Epithelial cell of proximal tubule (primary cell): ENCODE results near the gene STARD7. TPM values are rescaled to one million over a fixed set of nuclear protein-coding genes. Genes with fewer than 3 reads are reported as not detected.

Experiments used
- DNase-seq: peaks from one replicate; pipeline ENCODE4 v3.0.0-alpha.2; 2011; ENCODE audit warnings: low read depth
- H3K4me3 ChIP-seq: 2 replicates; pipeline ENCODE4 v1.5.1; 2011; ENCODE audit warnings: low read depth, mild to moderate bottlenecking, low read length
- CTCF ChIP-seq: conservative IDR thresholded peaks from 2 replicates; pipeline ENCODE4 v1.5.1; 2012; ENCODE audit warnings: low read depth, mild to moderate bottlenecking, low read length
- total RNA-seq: library from RNA; depleted of rRNA; stranded (reverse); fragments of >200 nt; gene quantifications from 2 replicates; pipeline ENCODE4 v1.2.3, GENCODE V29; 2015

STARD7 gene
- total RNA-seq, 1 donor from 2014 or later: 99.2 TPM

- TF ChIP-seq CTCF: no peak
- DNase-seq: no peak
- no peak overlapping the region for H3K4me3 ChIP-seq
Observed at GRCh38 chr2:96146153-96146880, 62.3 kb downstream of the STARD7 start.

DNA sequence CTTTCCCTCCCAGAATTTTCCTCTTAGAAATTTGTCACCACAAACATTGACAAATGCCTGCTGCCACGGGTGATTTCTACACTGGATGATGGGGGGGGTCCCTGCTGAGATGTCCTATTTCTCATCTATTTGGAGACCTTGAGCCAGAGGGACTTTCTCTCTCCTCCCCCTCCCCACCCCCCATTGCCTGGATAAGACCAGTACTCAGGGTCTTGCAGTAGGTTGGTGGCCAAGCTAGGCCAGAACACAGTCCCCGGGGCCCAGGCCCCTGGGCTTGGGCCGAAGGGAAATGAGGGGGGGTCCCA, 62.8 kb downstream of the STARD7 start:
- no peak for TF ChIP-seq CTCF
- no peak overlapping the region for H3K4me3 ChIP-seq
- no peak for DNase-seq

- no peak for DNase-seq
- H3K4me3 ChIP-seq: peak within 1 kb of the TSS; percentile 49
- no peak for TF ChIP-seq CTCF
Observed at GRCh38 chr2:96145036-96145847, 63.4 kb downstream of the STARD7 start, which contains the start of gene DUSP2. DUSP2 (minus strand) TSS chr2:96145440; CDS start chr2:96145354, 86 bp downstream.

DNA sequence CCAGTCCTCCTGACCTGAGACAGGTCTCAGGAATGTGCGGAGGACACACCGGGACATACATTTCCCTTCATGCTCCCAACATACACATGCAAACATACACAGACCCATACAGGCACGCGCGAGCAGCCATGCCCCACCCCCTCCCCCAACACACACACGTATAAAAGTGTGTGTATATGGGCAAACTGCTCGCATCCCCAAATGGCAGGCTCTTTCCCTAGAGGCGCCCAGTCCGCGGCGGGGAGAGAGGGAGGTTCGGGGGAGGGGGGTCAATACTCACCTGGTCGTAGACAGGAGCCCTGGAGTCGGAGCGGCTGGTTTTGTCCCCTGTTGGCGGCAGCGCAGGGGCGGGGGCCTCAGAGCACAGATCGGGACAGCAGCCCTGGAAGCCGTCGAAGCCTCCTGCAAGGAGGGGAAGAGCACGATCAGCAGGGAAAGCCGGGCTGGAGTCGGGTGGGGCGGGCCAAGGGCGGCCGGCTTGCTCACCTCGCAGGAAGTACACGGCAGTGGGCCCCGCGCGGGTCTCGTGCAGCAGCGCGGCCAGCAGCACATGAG, 64.1 kb downstream of the STARD7 start:
- peak overlapping the region; percentile 41 for H3K4me3 ChIP-seq
- no peak for DNase-seq

GRCh38 chr2:96143848-96144480, 64.7 kb downstream of the STARD7 start:
- no peak overlapping the region for H3K4me3 ChIP-seq
- TF ChIP-seq CTCF: no peak
- no peak for DNase-seq

More for the DNA sequence above, 64.1 kb downstream of the STARD7 start:
- no peak for TF ChIP-seq CTCF

DNA sequence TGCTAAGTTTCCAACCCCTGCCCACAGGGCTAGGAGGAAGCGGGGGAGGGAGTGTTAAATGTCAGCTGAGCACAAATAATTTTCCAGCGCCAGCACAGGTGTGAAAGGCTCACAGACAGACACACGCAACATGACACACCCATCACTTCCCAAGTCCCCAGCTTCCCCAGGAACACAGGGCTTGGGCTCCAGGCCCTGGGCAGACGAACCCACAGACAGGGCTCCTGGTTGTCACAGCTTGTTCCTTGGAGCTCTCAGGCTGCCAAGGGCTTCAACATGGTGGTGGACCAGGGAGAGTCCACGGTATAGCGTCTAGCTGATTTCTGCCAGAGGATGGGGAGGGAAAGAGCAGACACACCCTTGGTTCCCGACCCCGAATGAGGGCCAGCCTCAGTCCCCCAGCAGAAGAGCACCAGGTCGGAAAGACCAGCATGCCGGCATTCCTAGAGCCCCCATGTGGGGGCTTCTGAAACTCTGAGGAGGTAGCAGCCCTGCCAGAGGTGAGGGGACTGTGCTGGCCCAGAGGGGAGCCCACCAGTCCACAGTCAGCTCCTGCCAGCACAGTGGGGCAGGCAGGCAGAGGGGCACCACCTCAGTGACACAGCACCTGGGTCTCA, 65.3 kb downstream of the STARD7 start:
- no peak overlapping the region for H3K4me3 ChIP-seq
- DNase-seq: no peak
- no peak for TF ChIP-seq CTCF
